ENCODE results near the gene LASP1NB.
"Not testable (repeated sequence)": the region's sequence is repeated elsewhere in the genome, so short reads cannot be mapped to it uniquely, and the experiment has no call there.

LASP1NB gene

GRCh38 chr17:38942696-38943334 is 17.4 kb downstream of the LASP1NB start:
- TF ChIP-seq CTCF (IDR thresholded peaks at IDR 0.05; ENCODE audit: insufficient read depth, low read depth, low read length), result no peak
- DNase-seq (ENCODE audit: low read depth), result no peak

GRCh38 chr17:38943607-38944006 is 18.2 kb downstream of the LASP1NB start:
- TF ChIP-seq CTCF (IDR thresholded peaks at IDR 0.05; ENCODE audit: insufficient read depth, low read depth, low read length), result no peak
- H3K4me3 ChIP-seq (ENCODE audit: low read depth, low read length), result no peak overlapping the region
- peak; percentile 28 for DNase-seq (ENCODE audit: low read depth)

More at GRCh38 chr17:38942696-38943334, 17.4 kb downstream of the LASP1NB start:
- no peak overlapping the region for H3K4me3 ChIP-seq (ENCODE audit: low read depth, low read length)

- DNase-seq (ENCODE audit: low read depth), result no peak
- no peak for TF ChIP-seq CTCF (IDR thresholded peaks at IDR 0.05; ENCODE audit: insufficient read depth, low read depth, low read length)
Observed at GRCh38 chr17:38947189-38947588, 21.8 kb downstream of the LASP1NB start.

GRCh38 chr17:38953800-38954199 is 28.4 kb downstream of the LASP1NB start:
- not testable (repeated sequence) for H3K4me3 ChIP-seq (ENCODE audit: low read depth, low read length); DNase-seq (ENCODE audit: low read depth)

More at GRCh38 chr17:38947189-38947588, 21.8 kb downstream of the LASP1NB start:
- no peak overlapping the region for H3K4me3 ChIP-seq (ENCODE audit: low read depth, low read length)

- peak; percentile 21 for DNase-seq (ENCODE audit: low read depth)
- no peak overlapping the region for H3K4me3 ChIP-seq (ENCODE audit: low read depth, low read length)
- no peak for TF ChIP-seq CTCF (IDR thresholded peaks at IDR 0.05; ENCODE audit: insufficient read depth, low read depth, low read length)
Observed at GRCh38 chr17:38958326-38958725, 32.9 kb downstream of the LASP1NB start.

GRCh38 chr17:38958756-38959155 is 33.3 kb downstream of the LASP1NB start:
- no peak for TF ChIP-seq CTCF (IDR thresholded peaks at IDR 0.05; ENCODE audit: insufficient read depth, low read depth, low read length)
- peak; percentile 20 for DNase-seq (ENCODE audit: low read depth)

GRCh38 chr17:38959508-38959907 is 34.1 kb downstream of the LASP1NB start:
- no peak for DNase-seq (ENCODE audit: low read depth)
- no peak for TF ChIP-seq CTCF (IDR thresholded peaks at IDR 0.05; ENCODE audit: insufficient read depth, low read depth, low read length)
- no peak overlapping the region for H3K4me3 ChIP-seq (ENCODE audit: low read depth, low read length)

More at GRCh38 chr17:38958756-38959155, 33.3 kb downstream of the LASP1NB start:
- no peak overlapping the region for H3K4me3 ChIP-seq (ENCODE audit: low read depth, low read length)
